ENCODE results near the gene RNF8. TPM values are rescaled to one million over a fixed set of nuclear protein-coding genes. Genes with fewer than 3 reads are reported as not detected.
A peak's percentile ranks its signal among the peaks of the same experiment; 100 is the strongest.

Gene RNF8
- total and polyA plus RNA-seq, 9 of the 15 experiments (the other 6 are each of a cell fraction or from before 2014, with no cell fraction given), result 10.6 to 47.0 (median 37.5) TPM

- DNase-seq (ENCODE audit: extremely low read depth in 1 of 4, low spot score in 3 of 4) (peak in 1 of 4 experiments; percentile 4), FAIRE-seq (no peak), ATAC-seq (no peak)
- H4K20me1 ChIP-seq (replicated peaks; ENCODE audit: control insufficient read depth, insufficient read depth, low read length), result no peaks in the 10 kb centered on the region; the same call in 1 of the 2 replicates
- no TSS peak for BruUV-seq (replicated peaks)
- peak; percentile 31; the same call in 1 of the 2 replicates for TF ChIP-seq ZNF121 (CRISPR knock-in tag; conservative IDR thresholded peaks at IDR 0.05)
- TF ChIP-seq, protein P1, sequence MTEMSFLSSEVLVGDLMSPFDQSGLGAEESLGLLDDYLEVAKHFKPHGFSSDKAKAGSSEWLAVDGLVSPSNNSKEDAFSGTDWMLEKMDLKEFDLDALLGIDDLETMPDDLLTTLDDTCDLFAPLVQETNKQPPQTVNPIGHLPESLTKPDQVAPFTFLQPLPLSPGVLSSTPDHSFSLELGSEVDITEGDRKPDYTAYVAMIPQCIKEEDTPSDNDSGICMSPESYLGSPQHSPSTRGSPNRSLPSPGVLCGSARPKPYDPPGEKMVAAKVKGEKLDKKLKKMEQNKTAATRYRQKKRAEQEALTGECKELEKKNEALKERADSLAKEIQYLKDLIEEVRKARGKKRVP (CRISPR knock-in tag; IDR thresholded peaks at IDR 0.05), result no peak
- in situ Hi-C loops (cut with MboI), result no loop called here
- H3K9ac ChIP-seq (ENCODE audit: insufficient read depth in 1 of 2, low read depth in 2 of 2, low read length in 2 of 2), result no peak overlapping the region
- 68% methylated on average over 4 of the region's 4 CpGs for WGBS (ENCODE audit: insufficient coverage, low coverage, missing lambda C conversion rate)
- no peak overlapping the region for H3K4me2 ChIP-seq (ENCODE audit: insufficient read depth, low read length)
- H3K4me3 ChIP-seq, result no peak overlapping the region
- peaks cover 9% of the 10 kb centered on the region; the same call in 2 of the 3 replicates for H3K36me3 ChIP-seq (ENCODE audit: control insufficient read depth, insufficient read depth, low read length)
- no peak overlapping the region for H2AFZ ChIP-seq (ENCODE audit: low read depth, low read length)
- H3K9me1 ChIP-seq (ENCODE audit: control insufficient read depth, insufficient read depth, low read length), result peaks cover 3% of the 10 kb centered on the region
- peaks cover 21 to 22% of the 10 kb centered on the region in 2 experiments for H3K4me1 ChIP-seq (replicated peaks in 1 of 2; ENCODE audit: control insufficient read depth in 2 of 2, insufficient read depth in 2 of 2, low read length in 2 of 2)
- ChIA-PET CTCF (ENCODE audit: low intra/inter-chr PET ratio) (no interaction called here), POLR2A (interaction anchor here (1.4 to 1.7 kb wide), 2 partner anchors 10 to 14 kb away, joined by 3 to 6 read pairs; no protein-coding TSS in a partner anchor)
- no peaks in the 10 kb centered on the region for H3K27me3 ChIP-seq (ENCODE audit: control insufficient read depth in 2 of 2, insufficient read depth in 2 of 2, low read length in 2 of 2)
- intact Hi-C loops (cut with micrococcal nuclease), result no loop called here
- no peaks in the 10 kb centered on the region for H3K9me3 ChIP-seq (replicated peaks; ENCODE audit: control insufficient read depth, insufficient read depth, low read depth, low read length)
- no peak overlapping the region for H3K27ac ChIP-seq (ENCODE audit: extremely low read depth, low read depth, low read length)
- no peaks in the 10 kb centered on the region for H3K79me2 ChIP-seq (ENCODE audit: control insufficient read depth, insufficient read depth, low read length)
These were observed 42.9 kb downstream of the RNF8 start for GRCh38 chr6:37396571-37397180.

GRCh38 chr6:37399131-37399530 lies 45.3 kb downstream of the RNF8 start:
- peaks cover 21 to 30% of the 10 kb centered on the region in 2 experiments for H3K4me1 ChIP-seq (replicated peaks in 1 of 2; ENCODE audit: control insufficient read depth in 2 of 2, insufficient read depth in 2 of 2, low read length in 2 of 2)
- CTCF ChIA-PET (ENCODE audit: low intra/inter-chr PET ratio), result no interaction called here
- no peak overlapping the region; the same call in 1 of the 2 replicates for H3K4me2 ChIP-seq (ENCODE audit: insufficient read depth, low read length)
- ATAC-seq (no peak), DNase-seq (ENCODE audit: extremely low read depth in 1 of 4, low spot score in 3 of 4) (peak in 1 of 4 experiments; percentile 5), FAIRE-seq (no peak)
- H3K27me3 ChIP-seq (ENCODE audit: control insufficient read depth in 2 of 2, insufficient read depth in 2 of 2, low read length in 2 of 2), result no peaks in the 10 kb centered on the region
- no peak overlapping the region for H3K4me3 ChIP-seq
- H3K9me3 ChIP-seq (replicated peaks; ENCODE audit: control insufficient read depth, insufficient read depth, low read depth, low read length), result no peaks in the 10 kb centered on the region
- no peaks in the 10 kb centered on the region for H3K36me3 ChIP-seq (ENCODE audit: control insufficient read depth, insufficient read depth, low read length)
- in situ Hi-C loops (cut with MboI), result no loop called here
- no peak overlapping the region for H2AFZ ChIP-seq (ENCODE audit: low read depth, low read length)
- H3K27ac ChIP-seq (ENCODE audit: extremely low read depth, low read depth, low read length), result no peak overlapping the region
- BruUV-seq (replicated peaks), result no TSS peak
- intact Hi-C loops (cut with micrococcal nuclease), result no loop called here
- peaks cover 3% of the 10 kb centered on the region for H3K9me1 ChIP-seq (ENCODE audit: control insufficient read depth, insufficient read depth, low read length)
- H4K20me1 ChIP-seq (replicated peaks; ENCODE audit: control insufficient read depth, insufficient read depth, low read length), result no peaks in the 10 kb centered on the region
- no peaks in the 10 kb centered on the region for H3K79me2 ChIP-seq (ENCODE audit: control insufficient read depth, insufficient read depth, low read length)
- POLR2A ChIA-PET, result interaction anchor here (1.0 kb wide), 2 partner anchors 11 to 13 kb away, joined by 4 read pairs; no protein-coding TSS in a partner anchor
- H3K9ac ChIP-seq (ENCODE audit: insufficient read depth in 1 of 2, low read depth in 2 of 2, low read length in 2 of 2), result no peak overlapping the region
- TF ChIP-seq EGR1 (conservative IDR thresholded peaks at IDR 0.05) (0 out of 2 replicates have a peak, but pooled peaks have one; percentile 3), FOXK2 (conservative IDR thresholded peaks at IDR 0.05 in 1 of 2, IDR thresholded peaks at IDR 0.05 in 1 of 2; ENCODE audit: low read depth in 2 of 2) (no peak), ARHGAP35 (IDR thresholded peaks at IDR 0.05; ENCODE audit: partially characterized antibody) (peak; percentile 37), ZNF707 (CRISPR knock-in tag; conservative IDR thresholded peaks at IDR 0.05) (no peak), FUS (optimal IDR thresholded peaks at IDR 0.05; ENCODE audit: low read depth, low read length) (no peak), ZNF584 (CRISPR knock-in tag; IDR thresholded peaks at IDR 0.05; ENCODE audit: low read depth) (no peak), TAF1 (IDR thresholded peaks at IDR 0.05; ENCODE audit: control insufficient read depth, extremely low read depth, insufficient read depth, low read length, severe bottlenecking) (no peak)
- TF ChIP-seq, protein P2, sequence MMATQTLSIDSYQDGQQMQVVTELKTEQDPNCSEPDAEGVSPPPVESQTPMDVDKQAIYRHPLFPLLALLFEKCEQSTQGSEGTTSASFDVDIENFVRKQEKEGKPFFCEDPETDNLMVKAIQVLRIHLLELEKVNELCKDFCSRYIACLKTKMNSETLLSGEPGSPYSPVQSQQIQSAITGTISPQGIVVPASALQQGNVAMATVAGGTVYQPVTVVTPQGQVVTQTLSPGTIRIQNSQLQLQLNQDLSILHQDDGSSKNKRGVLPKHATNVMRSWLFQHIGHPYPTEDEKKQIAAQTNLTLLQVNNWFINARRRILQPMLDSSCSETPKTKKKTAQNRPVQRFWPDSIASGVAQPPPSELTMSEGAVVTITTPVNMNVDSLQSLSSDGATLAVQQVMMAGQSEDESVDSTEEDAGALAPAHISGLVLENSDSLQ (IDR thresholded peaks at IDR 0.05), result peak; percentile 80
- TF ChIP-seq, protein P3, sequence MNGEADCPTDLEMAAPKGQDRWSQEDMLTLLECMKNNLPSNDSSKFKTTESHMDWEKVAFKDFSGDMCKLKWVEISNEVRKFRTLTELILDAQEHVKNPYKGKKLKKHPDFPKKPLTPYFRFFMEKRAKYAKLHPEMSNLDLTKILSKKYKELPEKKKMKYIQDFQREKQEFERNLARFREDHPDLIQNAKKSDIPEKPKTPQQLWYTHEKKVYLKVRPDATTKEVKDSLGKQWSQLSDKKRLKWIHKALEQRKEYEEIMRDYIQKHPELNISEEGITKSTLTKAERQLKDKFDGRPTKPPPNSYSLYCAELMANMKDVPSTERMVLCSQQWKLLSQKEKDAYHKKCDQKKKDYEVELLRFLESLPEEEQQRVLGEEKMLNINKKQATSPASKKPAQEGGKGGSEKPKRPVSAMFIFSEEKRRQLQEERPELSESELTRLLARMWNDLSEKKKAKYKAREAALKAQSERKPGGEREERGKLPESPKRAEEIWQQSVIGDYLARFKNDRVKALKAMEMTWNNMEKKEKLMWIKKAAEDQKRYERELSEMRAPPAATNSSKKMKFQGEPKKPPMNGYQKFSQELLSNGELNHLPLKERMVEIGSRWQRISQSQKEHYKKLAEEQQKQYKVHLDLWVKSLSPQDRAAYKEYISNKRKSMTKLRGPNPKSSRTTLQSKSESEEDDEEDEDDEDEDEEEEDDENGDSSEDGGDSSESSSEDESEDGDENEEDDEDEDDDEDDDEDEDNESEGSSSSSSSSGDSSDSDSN (IDR thresholded peaks at IDR 0.05; ENCODE audit: borderline replicate concordance in 1 of 2, low read depth in 2 of 2, low read length in 2 of 2), result no peak
